GM18508 (cell line): Measurements from ENCODE around the gene DLG1.
"Not testable (repeated sequence)": the region's sequence is repeated elsewhere in the genome, so short reads cannot be mapped to it uniquely, and the experiment has no call there.

Source experiments
- ATAC-seq: cut with Tn5 transposase; IDR thresholded peaks from one replicate; pipeline ENCODE4 v1.9.1; 2021; ENCODE audit warnings: moderate number of reproducible peaks; ENCODE audit not compliant: insufficient read depth, unreplicated experiment

The DLG1 gene

DNA sequence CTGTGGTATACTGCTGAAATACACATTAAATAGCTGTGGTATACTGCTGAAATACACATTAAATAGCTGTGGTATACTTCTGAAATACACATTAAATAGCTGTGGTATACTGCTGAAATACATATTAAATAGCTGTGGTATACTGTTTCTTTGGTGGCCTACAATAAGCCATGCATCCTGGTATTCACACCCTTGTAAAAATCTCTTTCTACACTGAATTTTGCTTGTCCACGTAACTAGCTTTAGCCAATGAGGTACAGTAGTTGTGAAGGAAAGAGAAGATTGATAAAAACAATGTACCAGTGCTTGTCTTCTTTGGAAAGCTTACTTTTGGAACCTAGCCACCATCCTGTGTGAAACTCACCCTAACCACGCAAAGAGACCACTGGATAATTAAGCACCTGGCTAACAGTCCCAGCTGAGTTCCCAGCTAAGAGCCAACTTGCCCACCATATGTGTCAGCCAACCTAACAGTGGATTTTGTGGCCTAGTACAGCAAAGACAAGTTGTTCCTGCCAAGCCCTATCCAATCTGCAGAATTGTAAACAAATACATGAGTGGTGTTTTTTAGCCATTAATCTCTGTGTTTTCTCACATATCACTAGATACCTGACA lies 165.4 kb downstream of the DLG1 start:
- no peak for ATAC-seq

DNA sequence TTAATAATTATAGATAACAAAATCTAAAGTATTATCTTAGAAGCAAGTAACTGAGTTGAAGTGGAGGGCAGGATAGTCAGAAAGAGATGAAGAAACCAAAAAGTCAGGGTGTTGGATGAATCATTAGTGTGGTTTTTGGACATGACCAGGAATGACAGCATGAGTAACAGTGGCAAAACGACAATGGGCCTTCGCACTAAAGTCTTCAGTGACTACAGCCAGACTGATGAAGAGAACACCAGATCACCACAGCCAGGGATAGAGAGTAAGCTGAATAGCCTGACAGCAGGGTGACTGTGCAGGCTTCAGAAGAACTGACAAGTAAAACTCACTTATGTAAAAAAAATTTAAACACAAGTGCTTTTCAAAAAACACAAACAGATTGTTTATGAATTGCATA lies 172.8 kb downstream of the DLG1 start:
- no peak for ATAC-seq

GRCh38 chr3:197124713-197125112 lies 173.7 kb downstream of the DLG1 start:
- ATAC-seq = no peak

- ATAC-seq = no peak
Observed at GRCh38 chr3:197122394-197122793, 176.0 kb downstream of the DLG1 start.

DNA sequence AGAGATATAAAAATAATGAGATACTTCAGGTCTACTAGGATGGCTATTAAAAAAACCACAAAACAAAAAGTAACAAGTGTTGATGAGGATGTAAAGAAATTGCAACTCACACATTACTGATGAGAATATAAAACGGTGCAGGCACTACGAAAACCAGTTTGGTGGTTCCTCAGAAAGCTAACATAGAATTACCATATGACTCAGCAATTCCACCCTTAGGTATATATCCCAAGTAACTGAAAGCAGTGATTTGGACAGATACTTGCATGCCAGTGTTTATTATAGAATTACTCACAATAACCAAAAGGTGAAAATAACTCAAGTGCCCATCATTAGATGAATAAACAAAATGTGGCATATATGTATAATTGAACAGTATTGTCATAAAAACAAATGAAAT lies 181.3 kb downstream of the DLG1 start:
- no peak for ATAC-seq

- ATAC-seq = no peak
Observed at GRCh38 chr3:197114007-197114406, 184.4 kb downstream of the DLG1 start.

DNA sequence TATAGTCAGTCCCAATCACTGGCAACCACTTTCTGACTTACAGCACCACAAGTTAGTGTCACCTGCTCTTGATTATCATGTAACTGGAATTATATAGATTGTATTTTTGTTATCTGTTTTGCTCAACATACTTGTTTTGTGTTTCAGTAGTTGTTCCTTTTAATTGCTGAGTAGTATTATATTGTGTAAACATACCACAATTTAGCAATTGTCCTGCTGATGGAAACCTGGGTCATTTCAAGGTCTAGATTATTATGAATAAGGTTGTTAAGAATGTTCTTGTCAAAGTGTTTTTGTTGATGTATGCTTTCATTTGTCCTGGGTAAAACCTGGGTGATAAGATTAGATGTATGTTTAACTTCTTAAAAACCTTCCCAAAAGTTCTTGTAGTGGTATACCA lies 186.7 kb downstream of the DLG1 start:
- no peak for ATAC-seq

GRCh38 chr3:197105786-197106185 lies 192.6 kb downstream of the DLG1 start:
- ATAC-seq = no peak

GRCh38 chr3:197104738-197105137 lies 193.7 kb downstream of the DLG1 start:
- no peak for ATAC-seq

GRCh38 chr3:197103766-197104165 lies 194.6 kb downstream of the DLG1 start:
- ATAC-seq = no peak

DNA sequence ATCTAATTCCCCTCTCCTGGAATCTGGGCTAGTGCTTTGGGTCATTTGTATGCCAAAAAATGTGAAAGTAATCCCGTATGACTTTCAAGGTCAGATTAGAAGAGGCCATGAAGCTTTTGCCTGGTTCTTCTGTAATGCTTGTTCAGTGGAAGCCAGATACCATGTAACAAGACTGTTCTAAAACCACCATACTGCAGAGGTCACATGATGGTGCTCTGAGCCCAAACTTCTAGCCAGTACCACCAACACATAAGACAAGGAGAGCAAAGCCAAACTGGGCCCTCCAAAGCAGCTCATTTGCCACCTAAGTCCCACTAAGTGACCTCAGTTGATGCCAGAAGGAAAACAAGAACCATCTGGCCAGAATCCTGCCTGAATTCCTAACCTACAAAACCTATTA lies 204.5 kb downstream of the DLG1 start:
- ATAC-seq = no peak

GRCh38 chr3:197088370-197088769 lies 210.0 kb downstream of the DLG1 start:
- ATAC-seq = no peak

GRCh38 chr3:197085137-197085536 lies 213.3 kb downstream of the DLG1 start:
- ATAC-seq = no peak

- ATAC-seq = no peak
Observed at GRCh38 chr3:197083486-197083885, 214.9 kb downstream of the DLG1 start.

GRCh38 chr3:197082871-197083270 lies 215.5 kb downstream of the DLG1 start:
- no peak for ATAC-seq

DNA sequence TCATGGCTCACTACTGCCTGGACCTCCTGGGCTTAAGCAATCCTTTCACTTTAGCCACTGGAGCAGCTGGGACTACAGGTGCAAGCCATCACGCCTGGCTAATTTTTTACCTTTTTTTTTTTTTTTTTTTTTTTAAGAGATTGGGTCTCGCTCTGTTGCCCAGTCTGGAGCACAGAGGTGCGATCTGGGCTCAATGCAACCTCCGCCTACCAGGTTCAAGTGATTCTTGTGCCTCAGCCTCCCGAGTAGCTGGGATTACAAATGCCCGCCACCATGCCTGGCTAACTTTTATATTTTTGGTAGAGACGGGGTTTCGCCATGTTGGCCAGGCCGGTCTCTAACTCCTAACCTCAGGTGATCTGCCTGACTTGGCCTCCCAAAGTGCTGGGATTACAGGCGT lies 218.1 kb downstream of the DLG1 start:
- no peak for ATAC-seq

DNA sequence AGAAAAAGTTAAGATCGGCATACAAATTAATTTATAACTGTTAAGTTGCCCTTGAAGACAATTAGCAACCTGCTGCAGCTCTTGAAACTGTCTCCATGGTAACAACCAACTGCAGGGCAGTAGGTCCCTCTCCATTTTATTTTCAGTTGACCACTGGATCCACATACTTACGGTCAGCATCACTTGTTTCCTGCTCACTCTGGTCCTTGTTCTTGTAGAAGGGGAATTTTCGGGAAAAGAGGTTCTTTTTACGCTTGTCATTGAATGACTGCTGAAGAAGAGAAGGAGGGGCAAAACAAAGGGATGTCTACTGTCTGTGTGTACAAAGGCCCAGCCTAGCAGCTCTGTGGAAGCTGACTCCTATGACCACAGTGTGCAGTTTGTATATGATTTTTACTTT lies 222.0 kb downstream of the DLG1 start:
- ATAC-seq = no peak

DNA sequence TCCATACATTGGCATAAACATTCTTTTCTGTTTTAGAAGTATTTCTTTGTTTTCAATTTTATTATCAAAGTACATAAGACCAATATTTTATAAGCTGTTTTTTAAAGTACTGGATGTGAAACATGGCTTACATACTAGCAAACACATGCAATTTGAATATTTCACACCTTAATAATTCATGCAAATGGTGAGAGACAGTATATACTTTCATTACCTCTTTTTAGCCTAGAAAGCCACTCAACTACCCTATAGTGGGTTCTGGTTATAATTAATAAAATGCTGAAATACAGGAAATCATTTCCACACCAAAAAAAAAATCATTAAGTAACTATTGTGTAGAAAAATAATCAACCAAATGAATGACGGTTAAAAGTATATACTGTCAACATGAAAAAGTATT lies 230.3 kb downstream of the DLG1 start:
- no peak for ATAC-seq

GRCh38 chr3:197064771-197065170 lies 233.6 kb downstream of the DLG1 start:
- ATAC-seq = no peak

GRCh38 chr3:197062446-197062845 lies 236.0 kb downstream of the DLG1 start:
- no peak for ATAC-seq

GRCh38 chr3:197051637-197052036 lies 246.8 kb downstream of the DLG1 start:
- ATAC-seq = not testable (repeated sequence)

GRCh38 chr3:197050511-197050910 lies 247.9 kb downstream of the DLG1 start:
- ATAC-seq = no peak

- no peak for ATAC-seq
Observed at GRCh38 chr3:197042539-197042938, 255.9 kb downstream of the DLG1 start.
